COR-L47 (cell line): Measurements from ENCODE around the gene DLD.
A peak's percentile ranks its signal among the peaks of the same experiment; 100 is the strongest.
"Not testable (repeated sequence)": the region's sequence is repeated elsewhere in the genome, so short reads cannot be mapped to it uniquely, and the experiment has no call there.

ENCODE experiments used
- DNase-seq: peaks from one replicate; lab custom pipeline; 2025; lab: John Stamatoyannopoulos, UW

The DLD gene

GRCh38 chr7:107890962-107891635 is at the start of gene DLD:
Gene DLD, plus strand, starts transcription at chr7:107891183. Its CDS starts 68 bp downstream, at chr7:107891251.
- peak; percentile 87 for DNase-seq

GRCh38 chr7:107842213-107842612 is 48.8 kb upstream of the DLD start:
- no peak for DNase-seq

- no peak for DNase-seq
Observed at GRCh38 chr7:107843184-107843583, 47.8 kb upstream of the DLD start.

GRCh38 chr7:107846324-107846723 is 44.7 kb upstream of the DLD start:
- no peak for DNase-seq

GRCh38 chr7:107847168-107847835 is 43.7 kb upstream of the DLD start:
- no peak for DNase-seq

- DNase-seq = not testable (repeated sequence)
Observed at GRCh38 chr7:107847836-107848175, 43.2 kb upstream of the DLD start.

- not testable (repeated sequence) for DNase-seq
Observed at GRCh38 chr7:107848211-107848610, 42.8 kb upstream of the DLD start.

GRCh38 chr7:107850216-107850615 is 40.8 kb upstream of the DLD start:
- no peak for DNase-seq

- DNase-seq = no peak
Observed at GRCh38 chr7:107850643-107851042, 40.3 kb upstream of the DLD start.

- no peak for DNase-seq
Observed at GRCh38 chr7:107854454-107854853, 36.5 kb upstream of the DLD start.

- DNase-seq = no peak
Observed at GRCh38 chr7:107854989-107855388, 36.0 kb upstream of the DLD start.

GRCh38 chr7:107856806-107857540 is 34.0 kb upstream of the DLD start:
- DNase-seq = no peak

GRCh38 chr7:107857541-107857912 is 33.5 kb upstream of the DLD start:
- DNase-seq = no peak

GRCh38 chr7:107858280-107858679 is 32.7 kb upstream of the DLD start:
- DNase-seq = no peak

- DNase-seq = no peak
Observed at GRCh38 chr7:107860279-107860961, 30.6 kb upstream of the DLD start.

- no peak for DNase-seq
Observed at GRCh38 chr7:107860981-107861652, 29.9 kb upstream of the DLD start.

GRCh38 chr7:107865956-107866775 is 24.8 kb upstream of the DLD start:
- no peak for DNase-seq

- DNase-seq = peak; percentile 11
Observed at GRCh38 chr7:107867858-107868466, 23.0 kb upstream of the DLD start.

- DNase-seq = no peak
Observed at GRCh38 chr7:107870427-107871000, 20.5 kb upstream of the DLD start.

- DNase-seq = no peak
Observed at GRCh38 chr7:107874111-107874510, 16.9 kb upstream of the DLD start.
